A673 (cell line): Measurements from ENCODE around the gene MAPKAPK2.

ENCODE experiments used
- CTCF ChIP-seq: fragments of 300-800, 200-600 bp; sonication (generic); conservative IDR thresholded peaks from 2 replicates; pipeline ENCODE4 v1.5.1; 2017; ENCODE audit warnings: low read depth, mild to moderate bottlenecking, antibody characterized with exemption, low read length, moderate library complexity, mixed read lengths
- EZH2 ChIP-seq: fragments of 200-600 bp; sonication (generic); IDR thresholded peaks from 2 replicates; pipeline ENCODE4 v1.6.1; 2017; ENCODE audit warnings: borderline replicate concordance, low read depth, mild to moderate bottlenecking, mixed read lengths, antibody characterized with exemption, low read length; ENCODE audit not compliant: poor library complexity, severe bottlenecking

GRCh38 chr1:206732508-206732907 is 47.8 kb downstream of the MAPKAPK2 start:
- no peak for TF ChIP-seq CTCF
- no peak for TF ChIP-seq EZH2
